Measurements from ENCODE around the gene GPC5.

- TF ChIP-seq CTCF (IDR thresholded peaks at IDR 0.05; ENCODE audit: low read depth, low read length) (no peak), EZH2phosphoT487 (IDR thresholded peaks at IDR 0.05; ENCODE audit: low read depth) (no peak)
Measured at GRCh38 chr13:91383836-91384235, 14.6 kb upstream of the GPC5 start.

Measured in OCI-LY3 (cell line).